HuH-7 (cell line): ENCODE results near the gene IL20RA.
"Not testable (repeated sequence)": the region's sequence is repeated elsewhere in the genome, so short reads cannot be mapped to it uniquely, and the experiment has no call there.

Experiments
- DNase-seq: peaks from one replicate; pipeline ENCODE4 v3.0.0; 2011; ENCODE audit warnings: low spot score

Gene IL20RA

GRCh38 chr6:137008204-137008603, 36.6 kb downstream of the IL20RA start:
- DNase-seq: no peak

- no peak for DNase-seq
These were observed 38.7 kb downstream of the IL20RA start for GRCh38 chr6:137006056-137006455.

- DNase-seq: no peak
These were observed 39.7 kb downstream of the IL20RA start for GRCh38 chr6:137005073-137005472.

GRCh38 chr6:137002505-137002904, 42.3 kb downstream of the IL20RA start:
- DNase-seq: no peak

GRCh38 chr6:137001977-137002302, 42.8 kb downstream of the IL20RA start:
- DNase-seq: no peak

- peak; percentile 35 for DNase-seq
These were observed 43.3 kb downstream of the IL20RA start for GRCh38 chr6:137001299-137001976.

- DNase-seq: no peak
These were observed 43.9 kb downstream of the IL20RA start for GRCh38 chr6:137000825-137001224.

GRCh38 chr6:136995521-136995920, 49.2 kb downstream of the IL20RA start:
- DNase-seq: no peak

GRCh38 chr6:136994782-136995181, 50.0 kb downstream of the IL20RA start:
- DNase-seq: peak; percentile 64

GRCh38 chr6:136992113-136992512, 52.7 kb downstream of the IL20RA start:
- DNase-seq: no peak

GRCh38 chr6:136991646-136992045, 53.1 kb downstream of the IL20RA start:
- no peak for DNase-seq

- no peak for DNase-seq
These were observed 54.0 kb downstream of the IL20RA start for GRCh38 chr6:136990754-136991153.

GRCh38 chr6:136990242-136990578, 54.6 kb downstream of the IL20RA start:
- DNase-seq: no peak

- DNase-seq: peak; percentile 68
These were observed 55.1 kb downstream of the IL20RA start for GRCh38 chr6:136989571-136990241.

GRCh38 chr6:136987526-136987925, 57.2 kb downstream of the IL20RA start:
- DNase-seq: no peak

- DNase-seq: no peak
These were observed 59.3 kb downstream of the IL20RA start for GRCh38 chr6:136985502-136985901.

GRCh38 chr6:136984578-136984977, 60.2 kb downstream of the IL20RA start:
- no peak for DNase-seq

GRCh38 chr6:136983687-136984086, 61.1 kb downstream of the IL20RA start:
- no peak for DNase-seq

- DNase-seq: no peak
These were observed 61.8 kb downstream of the IL20RA start for GRCh38 chr6:136982928-136983327.

- no peak for DNase-seq
These were observed 64.7 kb downstream of the IL20RA start for GRCh38 chr6:136980070-136980469.

- DNase-seq: no peak
These were observed 65.6 kb downstream of the IL20RA start for GRCh38 chr6:136979206-136979605.

- DNase-seq: no peak
These were observed 67.7 kb downstream of the IL20RA start for GRCh38 chr6:136977075-136977474.

GRCh38 chr6:136975089-136975715, 69.6 kb downstream of the IL20RA start:
- DNase-seq: no peak

GRCh38 chr6:136973781-136974180, 71.0 kb downstream of the IL20RA start:
- not testable (repeated sequence) for DNase-seq
